H1 (cell line): ENCODE results near the gene RHOB.

Experiments
- CBX5 ChIP-seq: fragments of 300-800, 300-1000 bp; sonication (generic); IDR thresholded peaks from 2 replicates; pipeline ENCODE4 v1.7.1; 2016; ENCODE audit warnings: antibody characterized with exemption, low read length, low read depth
- CEBPB ChIP-seq: IDR thresholded peaks from 2 replicates; pipeline ENCODE4 v1.6.1; 2012; ENCODE audit warnings: low read depth, low read length
- EZH2 ChIP-seq: fragments of 200-600 bp; sonication (generic); IDR thresholded peaks from 2 replicates; pipeline ENCODE4 v1.7.1; 2012; ENCODE audit warnings: low read depth, mild to moderate bottlenecking, moderate library complexity, low read length, inconsistent platforms; ENCODE audit not compliant: severe bottlenecking
- GABPA ChIP-seq: IDR thresholded peaks from 2 replicates; pipeline ENCODE4 v1.6.1; 2011; ENCODE audit warnings: mild to moderate bottlenecking, low read length, moderate library complexity, borderline replicate concordance; ENCODE audit not compliant: insufficient read depth
- GTF2F1 ChIP-seq: IDR thresholded peaks from 2 replicates; pipeline ENCODE4 v1.6.1; 2012; ENCODE audit warnings: low read depth, low read length, improper control_type of control experiment, borderline replicate concordance
- HDAC2 ChIP-seq, 2 experiments: fragments of 300-600 bp in 1 of 2; sonication (generic) in 1 of 2; IDR thresholded peaks; 2 replicates each; pipeline ENCODE4 v1.6.1; 2011 to 2012; ENCODE audit warnings: low read depth in 2 of 2, low read length in 2 of 2, mild to moderate bottlenecking in 2 of 2, moderate library complexity in 2 of 2, borderline replicate concordance in 1 of 2, inconsistent platforms in 1 of 2
- JUN ChIP-seq: IDR thresholded peaks from 2 replicates; pipeline ENCODE4 v1.6.1; 2011; ENCODE audit warnings: low read depth, mild to moderate bottlenecking, improper control_type of control experiment, low read length
- POLR2AphosphoS5 ChIP-seq: IDR thresholded peaks from 2 replicates; pipeline ENCODE4 v1.6.1; 2011; ENCODE audit warnings: low read depth, low read length
- RFX5 ChIP-seq: IDR thresholded peaks from 2 replicates; pipeline ENCODE4 v1.6.1; 2011; ENCODE audit warnings: low read depth, low read length, improper control_type of control experiment, borderline replicate concordance
- SP2 ChIP-seq: IDR thresholded peaks from 2 replicates; pipeline ENCODE4 v1.6.1; 2012; ENCODE audit warnings: mild to moderate bottlenecking, low read length, inconsistent platforms
- SUZ12 ChIP-seq: fragments of 200-600 bp; sonication (generic); IDR thresholded peaks from 2 replicates; pipeline ENCODE4 v1.6.1; 2012; ENCODE audit warnings: mild to moderate bottlenecking, inconsistent platforms, low read length, moderate library complexity, mixed read lengths
- TF ChIP-seq, protein P1 (sequence below), 3 experiments: IDR thresholded peaks; 1 replicate in 2 of 3; 2 replicates in 1 of 3; pipeline versions ENCODE4 v1.5.1 to v1.6.1; 2011; ENCODE audit warnings: low read length in 3 of 3, mild to moderate bottlenecking in 3 of 3, inconsistent platforms in 2 of 3, low read depth in 1 of 3, moderate library complexity in 1 of 3; ENCODE audit not compliant: insufficient read depth in 1 of 3; ENCODE audit errors: control extremely low read depth in 1 of 3
- TF ChIP-seq, protein P2 (sequence below): IDR thresholded peaks from 2 replicates; pipeline ENCODE4 v1.6.1; 2011; ENCODE audit warnings: low read depth, mild to moderate bottlenecking, low read length; ENCODE audit not compliant: insufficient read depth
- TF ChIP-seq, protein P3 (sequence below): IDR thresholded peaks from 2 replicates; pipeline ENCODE4 v1.6.1; 2011; ENCODE audit warnings: low read length, improper control_type of control experiment

DNA sequence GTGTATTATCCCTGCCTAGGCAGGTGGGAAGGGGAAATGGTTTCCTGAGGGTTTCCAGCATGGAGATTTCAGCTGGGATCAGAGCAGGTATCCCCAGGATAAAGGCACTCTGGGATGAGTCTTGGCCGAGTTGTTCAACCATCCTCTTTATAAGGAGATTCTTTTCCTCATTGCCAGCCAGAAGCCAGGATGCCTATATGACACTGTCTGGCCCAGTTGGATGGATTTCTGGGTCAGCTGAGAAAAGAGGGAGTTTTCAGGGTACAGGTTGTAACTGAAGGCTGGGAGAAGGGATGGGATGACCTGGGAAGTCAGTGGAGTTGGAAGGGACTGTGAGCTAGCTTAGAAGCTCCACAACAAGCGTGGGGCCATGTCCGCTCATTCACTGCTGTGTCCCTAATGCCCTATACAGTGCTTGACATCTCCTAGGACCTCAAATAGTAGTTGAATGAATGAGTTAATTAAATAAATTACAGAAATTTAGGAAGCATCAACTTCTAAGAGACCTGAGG is 8.3 kb downstream of the RHOB start:
- TF ChIP-seq HDAC2 (IDR thresholded peaks at IDR 0.05; ENCODE audit: borderline replicate concordance in 1 of 2, low read depth in 2 of 2, low read length in 2 of 2) (no peak), POLR2AphosphoS5 (no peak), CEBPB (no peak), CBX5 (no peak), GTF2F1 (no peak), RFX5 (no peak), GABPA (no peak), EZH2 (no peak), SUZ12 (no peak), JUN (no peak), SP2 (no peak)
- TF ChIP-seq, protein P1, sequence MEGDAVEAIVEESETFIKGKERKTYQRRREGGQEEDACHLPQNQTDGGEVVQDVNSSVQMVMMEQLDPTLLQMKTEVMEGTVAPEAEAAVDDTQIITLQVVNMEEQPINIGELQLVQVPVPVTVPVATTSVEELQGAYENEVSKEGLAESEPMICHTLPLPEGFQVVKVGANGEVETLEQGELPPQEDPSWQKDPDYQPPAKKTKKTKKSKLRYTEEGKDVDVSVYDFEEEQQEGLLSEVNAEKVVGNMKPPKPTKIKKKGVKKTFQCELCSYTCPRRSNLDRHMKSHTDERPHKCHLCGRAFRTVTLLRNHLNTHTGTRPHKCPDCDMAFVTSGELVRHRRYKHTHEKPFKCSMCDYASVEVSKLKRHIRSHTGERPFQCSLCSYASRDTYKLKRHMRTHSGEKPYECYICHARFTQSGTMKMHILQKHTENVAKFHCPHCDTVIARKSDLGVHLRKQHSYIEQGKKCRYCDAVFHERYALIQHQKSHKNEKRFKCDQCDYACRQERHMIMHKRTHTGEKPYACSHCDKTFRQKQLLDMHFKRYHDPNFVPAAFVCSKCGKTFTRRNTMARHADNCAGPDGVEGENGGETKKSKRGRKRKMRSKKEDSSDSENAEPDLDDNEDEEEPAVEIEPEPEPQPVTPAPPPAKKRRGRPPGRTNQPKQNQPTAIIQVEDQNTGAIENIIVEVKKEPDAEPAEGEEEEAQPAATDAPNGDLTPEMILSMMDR (IDR thresholded peaks at IDR 0.05; ENCODE audit: control extremely low read depth in 1 of 3, insufficient read depth in 1 of 3, low read depth in 1 of 3, low read length in 3 of 3) = no peak
- TF ChIP-seq, protein P2, sequence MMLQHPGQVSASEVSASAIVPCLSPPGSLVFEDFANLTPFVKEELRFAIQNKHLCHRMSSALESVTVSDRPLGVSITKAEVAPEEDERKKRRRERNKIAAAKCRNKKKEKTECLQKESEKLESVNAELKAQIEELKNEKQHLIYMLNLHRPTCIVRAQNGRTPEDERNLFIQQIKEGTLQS = no peak
- TF ChIP-seq, protein P3, sequence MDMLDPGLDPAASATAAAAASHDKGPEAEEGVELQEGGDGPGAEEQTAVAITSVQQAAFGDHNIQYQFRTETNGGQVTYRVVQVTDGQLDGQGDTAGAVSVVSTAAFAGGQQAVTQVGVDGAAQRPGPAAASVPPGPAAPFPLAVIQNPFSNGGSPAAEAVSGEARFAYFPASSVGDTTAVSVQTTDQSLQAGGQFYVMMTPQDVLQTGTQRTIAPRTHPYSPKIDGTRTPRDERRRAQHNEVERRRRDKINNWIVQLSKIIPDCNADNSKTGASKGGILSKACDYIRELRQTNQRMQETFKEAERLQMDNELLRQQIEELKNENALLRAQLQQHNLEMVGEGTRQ = no peak
